GM18498 (cell line): ENCODE measurements around the gene DPEP2.
"Not testable (repeated sequence)": the region's sequence is repeated elsewhere in the genome, so short reads cannot be mapped to it uniquely, and the experiment has no call there.

Source experiments
- ATAC-seq: cut with Tn5 transposase; IDR thresholded peaks from one replicate; pipeline ENCODE4 v1.9.1; 2021; ENCODE audit warnings: mild to moderate bottlenecking, moderate library complexity; ENCODE audit not compliant: unreplicated experiment

DPEP2 gene

GRCh38 chr16:67939507-67940445, 59.5 kb downstream of the DPEP2 start:
- ATAC-seq, result no peak

DNA sequence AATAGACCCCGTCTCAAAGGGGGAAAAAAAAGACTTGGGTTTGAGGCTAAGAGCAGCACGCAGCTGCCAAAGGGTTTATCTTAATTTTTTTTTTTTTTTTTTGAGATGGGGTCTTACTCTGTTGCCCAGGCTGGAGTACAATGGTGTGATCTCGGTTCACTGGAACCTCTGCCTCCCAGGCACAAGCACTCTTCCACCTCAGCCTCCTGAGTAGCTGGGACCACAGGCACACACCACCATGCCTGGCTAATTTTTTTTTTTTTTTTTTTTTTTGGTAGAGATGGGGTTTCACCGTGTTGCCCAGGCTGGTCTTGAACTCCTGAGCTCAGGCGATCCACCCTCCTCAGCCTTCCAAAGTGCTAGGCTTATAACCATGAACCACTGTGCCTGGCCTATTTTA, 61.6 kb downstream of the DPEP2 start:
- ATAC-seq, result not testable (repeated sequence)
